GM12878 (cell line): Measurements from ENCODE around the gene OLFML2A. TPM values are rescaled to one million over a fixed set of nuclear protein-coding genes. Genes with fewer than 3 reads are reported as not detected.

Source experiments
- ATAC-seq: fragments of 200-7000 bp; cut with Tn5 transposase; 3 replicates; pipeline ENCODE4 v1.9.1; 2020; ENCODE audit warnings: mild to moderate bottlenecking, moderate library complexity
- Bru-seq: library from RNA; stranded (reverse); fragments of 400-500 nt; gene quantifications from one replicate; lab custom pipeline; 2021; lab: Mats Ljungman, UMichigan
- BruChase-seq, 2 experiments: library from RNA; stranded (reverse); fragments of 400-500 nt; gene quantifications; one replicate each; lab custom pipeline; 2021; lab: Mats Ljungman, UMichigan
- BruUV-seq: library from RNA; stranded (reverse); fragments of 400-500 nt; replicated peaks from 2 replicates; lab custom pipeline; 2021; lab: Mats Ljungman, UMichigan
- CTCF ChIA-PET: fragments of 300-600 bp; sonication (Branson Sonifier 250); formaldehyde crosslinking; extraction: SDS; loops from one replicate; lab custom pipeline; 2021; ENCODE audit warnings: inconsistent platforms; lab: Yijun Ruan, JAX
- POLR2A ChIA-PET: fragments of 350-600 bp; formaldehyde crosslinking; extraction: SDS; loops from one replicate; lab custom pipeline; 2021; ENCODE audit warnings: inconsistent platforms; lab: Charles Lee
- RAD21 ChIA-PET: fragments of 300-600 bp; sonication (Branson Sonifier 250); formaldehyde crosslinking; loops from one replicate; lab custom pipeline; 2023; ENCODE audit warnings: antibody characterized with exemption; ENCODE audit not compliant: unreplicated experiment; lab: Charles Lee
- SMC1A ChIA-PET: fragments of 300-600 bp; sonication (Branson Sonifier 250); formaldehyde crosslinking; loops from one replicate; lab custom pipeline; 2023; ENCODE audit not compliant: unreplicated experiment, uncharacterized antibody; lab: Charles Lee
- DNase-seq: peaks from one replicate; pipeline ENCODE4 v3.0.0-alpha.2; 2011; ENCODE audit warnings: low read depth, low spot score
- FAIRE-seq: peaks from 3 replicates; lab custom pipeline; 2011; peaks lifted over from hg19 to GRCh38; lab: Jason Lieb, UNC
- H2AFZ ChIP-seq: 2 replicates; pipeline ENCODE4 v1.6.0; 2011; ENCODE audit warnings: low read depth, low read length, control low read depth; ENCODE audit not compliant: control insufficient read depth
- H3K27ac ChIP-seq: 2 replicates; pipeline ENCODE4 v1.5.1; 2011; ENCODE audit warnings: control low read depth; ENCODE audit not compliant: control insufficient read depth, insufficient read depth
- H3K27me3 ChIP-seq, 2 experiments: replicated peaks in 1 of 2; 2 replicates each; pipeline versions ENCODE4 v1.6.0 to v1.6.1; 2011; ENCODE audit warnings: low read length in 1 of 2; ENCODE audit not compliant: control insufficient read depth in 2 of 2, insufficient read depth in 2 of 2
- H3K36me3 ChIP-seq, 2 experiments: 2 replicates each; pipeline ENCODE4 v1.5.1; 2011; ENCODE audit warnings: low read length in 1 of 2; ENCODE audit not compliant: control insufficient read depth in 2 of 2, insufficient read depth in 2 of 2
- H3K4me1 ChIP-seq: 2 replicates; pipeline ENCODE4 v1.6.1; 2011; ENCODE audit warnings: mild to moderate bottlenecking, low read length, moderate library complexity, mixed read lengths; ENCODE audit not compliant: control insufficient read depth, insufficient read depth
- H3K4me2 ChIP-seq: 2 replicates; pipeline ENCODE4 v1.6.0; 2011; ENCODE audit warnings: control low read depth; ENCODE audit not compliant: control insufficient read depth, insufficient read depth
- H3K4me3 ChIP-seq: fragments of 200-600 bp; sonication (generic); 2 replicates; pipeline ENCODE4 v1.5.1; 2016
- H3K79me2 ChIP-seq: 2 replicates; pipeline ENCODE4 v1.6.0; 2011; ENCODE audit warnings: low read length; ENCODE audit not compliant: control insufficient read depth, insufficient read depth
- H3K9ac ChIP-seq: 2 replicates; pipeline ENCODE4 v1.8.0; 2011; ENCODE audit warnings: low read length, control low read depth, mixed read lengths; ENCODE audit not compliant: control insufficient read depth, insufficient read depth
- H3K9me3 ChIP-seq: replicated peaks from 3 replicates; pipeline ENCODE4 v1.5.1; 2011; ENCODE audit warnings: mild to moderate bottlenecking, low read length; ENCODE audit not compliant: control insufficient read depth, insufficient read depth
- H4K20me1 ChIP-seq: 2 replicates; pipeline ENCODE4 v1.6.0; 2011; ENCODE audit not compliant: control insufficient read depth, insufficient read depth
- BACH1 ChIP-seq: fragments of 450-650 bp; IDR thresholded peaks from 2 replicates; pipeline ENCODE4 v1.6.1; 2017; ENCODE audit warnings: mild to moderate bottlenecking, borderline replicate concordance
- BHLHE40 ChIP-seq, 2 experiments: fragments of 450-650 bp in 1 of 2; IDR thresholded peaks; 2 replicates each; pipeline ENCODE4 v1.6.1; 2011 to 2017; ENCODE audit warnings: low read depth in 2 of 2, borderline replicate concordance in 1 of 2, improper control_type of control experiment in 1 of 2, low read length in 1 of 2, mild to moderate bottlenecking in 1 of 2
- CBX5 ChIP-seq: sonication (generic); IDR thresholded peaks from 2 replicates; pipeline ENCODE4 v1.6.1; 2016; ENCODE audit warnings: low read depth, moderate library complexity, mild to moderate bottlenecking, inconsistent platforms
- CEBPB ChIP-seq, 2 experiments: fragments of 150-350 bp in 1 of 2; IDR thresholded peaks; 2 replicates each; pipeline ENCODE4 v1.6.1; 2012 to 2014; ENCODE audit warnings: low read depth in 2 of 2, low read length in 2 of 2, borderline replicate concordance in 1 of 2, inconsistent platforms in 1 of 2
- CHD2 ChIP-seq: IDR thresholded peaks from 2 replicates; pipeline ENCODE4 v1.6.1; 2011; ENCODE audit warnings: low read depth, low read length, improper control_type of control experiment, borderline replicate concordance
- EZH2 ChIP-seq: IDR thresholded peaks from 2 replicates; pipeline ENCODE4 v1.6.1; 2012; ENCODE audit warnings: low read depth, mild to moderate bottlenecking, control low read depth, inconsistent platforms, low read length, borderline replicate concordance; ENCODE audit not compliant: control insufficient read depth
- GATAD2B ChIP-seq: fragments of 450-650 bp; conservative IDR thresholded peaks from 2 replicates; pipeline ENCODE4 v1.6.1; 2017; ENCODE audit warnings: low read depth, mild to moderate bottlenecking, moderate library complexity
- HCFC1 ChIP-seq: fragments of 150-350 bp; IDR thresholded peaks from 2 replicates; pipeline ENCODE4 v1.6.1; 2014; ENCODE audit warnings: low read length
- IKZF1 ChIP-seq: fragments of 450-650 bp; conservative IDR thresholded peaks from 2 replicates; pipeline ENCODE4 v1.6.1; 2017; ENCODE audit warnings: antibody characterized with exemption, mild to moderate bottlenecking
- MEF2B ChIP-seq: fragments of 450-650 bp; IDR thresholded peaks from 2 replicates; pipeline ENCODE4 v1.6.1; 2018; ENCODE audit warnings: mild to moderate bottlenecking, moderate library complexity; ENCODE audit not compliant: partially characterized antibody, poor library complexity, severe bottlenecking
- NR2F1 ChIP-seq: fragments of 450-650 bp; conservative IDR thresholded peaks from 2 replicates; pipeline ENCODE4 v1.6.1; 2017; ENCODE audit warnings: mild to moderate bottlenecking
- POLR2AphosphoS5 ChIP-seq: IDR thresholded peaks from 2 replicates; pipeline ENCODE4 v1.6.1; 2011; ENCODE audit warnings: mild to moderate bottlenecking, low read length, inconsistent platforms
- RAD21 ChIP-seq: IDR thresholded peaks from 2 replicates; pipeline ENCODE4 v1.6.1; 2011; ENCODE audit warnings: mild to moderate bottlenecking, low read depth, low read length, moderate library complexity; ENCODE audit not compliant: insufficient read depth
- RBBP5 ChIP-seq: fragments of 200-600 bp; sonication (generic); conservative IDR thresholded peaks from 2 replicates; pipeline ENCODE4 v1.6.1; 2016
- SP1 ChIP-seq: IDR thresholded peaks from one replicate; pipeline ENCODE4 v1.6.1; 2011; ENCODE audit warnings: low read depth, low read length
- SUZ12 ChIP-seq: fragments of 200-600 bp; sonication (generic); IDR thresholded peaks from one replicate; pipeline ENCODE4 v1.6.1; 2018; ENCODE audit warnings: antibody characterized with exemption, mild to moderate bottlenecking; ENCODE audit not compliant: unreplicated experiment
- ZSCAN29 ChIP-seq: fragments of 450-650 bp; IDR thresholded peaks from 2 replicates; pipeline ENCODE4 v1.6.1; 2017; ENCODE audit warnings: mild to moderate bottlenecking, moderate library complexity
- WGBS: methylation state at CpG from one replicate; pipeline ENCODE4 v1.1.6; 2016; ENCODE audit warnings: low lambda C conversion rate; ENCODE audit not compliant: insufficient replicate concordance, insufficient coverage; ENCODE audit errors: missing lambda C conversion rate; 5-methylcytosine and 5-hydroxymethylcytosine counted together
- in situ Hi-C: fragments of 300-500 bp; cut with MboI; formaldehyde crosslinking; loops from 9 replicates; pipeline ENCODE4 v1.14.3; 2018; ENCODE audit warnings: mixed read lengths
- intact Hi-C: fragments of 100-400 bp; cut with micrococcal nuclease; formaldehyde crosslinking; loops from one replicate; pipeline ENCODE4 v1.14.2; 2022; ENCODE audit not compliant: unreplicated experiment
- long read RNA-seq, 2 experiments: library from polyadenylated mRNA; unstranded; transcript quantifications; one replicate each; pipeline ENCODE4 v2.0.0, GENCODE V29; 2019 to 2020
- polyA minus RNA-seq, 3 experiments: library from RNA; depleted of rRNA, polyadenylated mRNA; stranded (reverse); fragments of >200 nt; gene quantifications; 2 replicates each; pipeline ENCODE4 v1.2.3, GENCODE V29; 2011
- polyA plus RNA-seq, 11 experiments: library from polyadenylated mRNA; depleted of rRNA in 4 of 11; unstranded in 6 of 11; stranded (reverse) in 5 of 11; fragments of >200 nt; fragmentation: Nextera tagmentation in 4 of 11; fragmentation: Illumina TruSeq in 1 of 11; extraction: Ambion mirVana in 4 of 11; extraction: Trizol in 1 of 11; gene quantifications; 1 replicate in 1 of 11; 2 replicates in 10 of 11; pipeline versions ENCODE4 v1.2.1 to v1.2.3, GENCODE V29; 2011 to 2016; ENCODE audit warnings: inconsistent platforms in 2 of 11, missing spikeins in 2 of 11, low read depth in 1 of 11
- total RNA-seq, 4 experiments: library from RNA; depleted of rRNA in 3 of 4; stranded (reverse); fragments of >200 nt in 3 of 4; fragmentation: Illumina TruSeq in 1 of 4; extraction: Trizol in 1 of 4; gene quantifications; 2 replicates each; pipeline versions ENCODE4 v1.2.1 to v1.2.3, GENCODE V29; 2013 to 2021
- TF ChIP-seq, protein P1 (sequence below): fragments of 450-650 bp; IDR thresholded peaks from 2 replicates; pipeline ENCODE4 v1.6.1; 2018; ENCODE audit warnings: borderline replicate concordance, mild to moderate bottlenecking; ENCODE audit not compliant: partially characterized antibody

The OLFML2A gene
- total RNA-seq (2013; cell fraction: nucleolus; rRNA removed): 0.34 and 0.56 TPM in 2 replicates
- total RNA-seq (2014; rRNA removed) (0.05 and 0.06 TPM in 2 replicates), total RNA-seq (2014; rRNA removed; fragmentation: Illumina TruSeq; extraction: Trizol) (0.09 and 0.14 TPM in 2 replicates), total RNA-seq (2021) (0.10 and 0.27 TPM in 2 replicates), polyA plus RNA-seq (2011; rRNA removed) (not detected in 2 replicates), polyA plus RNA-seq (2014; fragmentation: Illumina TruSeq; extraction: Trizol) (0.06 and 0.10 TPM in 2 replicates), polyA plus RNA-seq (2014; fragmentation: Nextera tagmentation; extraction: Ambion mirVana) (under 1 TPM in 1 of 2 experiments, not detected in 1; 0.02 TPM), polyA plus RNA-seq (2014; rRNA removed) (0.13 and 0.16 TPM in 2 replicates), polyA plus RNA-seq (2016; fragmentation: Nextera tagmentation; extraction: Ambion mirVana) (not detected), polyA minus RNA-seq (2011; rRNA and poly(A)+ RNA removed) (not detected in 2 replicates), Bru-seq, nascent RNA (percentile 24 among the genes with signal in this experiment), BruChase-seq, experiment 1, labeled RNA remaining after a 6-hour chase (percentile 18 among the genes with signal in this experiment), BruChase-seq, experiment 2, labeled RNA remaining after a 2-hour chase (percentile 13 among the genes with signal in this experiment)
- polyA plus RNA-seq (2011; ENCODE audit: low read depth): 0.05 TPM
- polyA plus RNA-seq (2011; cell fraction: cytosol; rRNA removed): 0.01 and 0.03 TPM in 2 replicates
- 0.03 and 0.04 TPM in 2 replicates for polyA plus RNA-seq (2011; cell fraction: nucleus; rRNA removed)
- polyA plus RNA-seq (2012): 0.12 and 0.22 TPM in 2 replicates
- not detected in 2 replicates for polyA minus RNA-seq (2011; cell fraction: cytosol; rRNA and poly(A)+ RNA removed)
- not detected in 2 replicates for polyA minus RNA-seq (2011; cell fraction: nucleus; rRNA and poly(A)+ RNA removed)
- long read RNA-seq, experiment 1: 0 reads
- long read RNA-seq, experiment 2: 0 reads

GRCh38 chr9:124776954-124777648, at the start of gene OLFML2A:
TSS of gene OLFML2A (plus strand) at chr9:124777133. CDS start at chr9:124777271, 138 bp downstream.
- H2AFZ ChIP-seq: peak within 1 kb of the TSS; percentile 20
- TF ChIP-seq HCFC1 (no peak), ZSCAN29 (no peak), SUZ12 (peak; percentile 56), BACH1 (peak; percentile 36; the same call in 1 of the 2 replicates), SP1 (no peak), MEF2B (no peak), CBX5 (no peak), RBBP5 (no peak), CEBPB (IDR thresholded peaks at IDR 0.05; ENCODE audit: borderline replicate concordance in 1 of 2, low read depth in 2 of 2, low read length in 2 of 2) (no peak), BHLHE40 (IDR thresholded peaks at IDR 0.05; ENCODE audit: borderline replicate concordance in 1 of 2, low read depth in 2 of 2, low read length in 1 of 2) (peak in 1 of 2 experiments; percentile 29; a peak in 1 of 4 replicates), CHD2 (no peak), NR2F1 (0 out of 2 replicates have a peak, but pooled peaks have one; percentile 23), IKZF1 (peak; percentile 59), GATAD2B (peak; percentile 82), EZH2 (no peak), POLR2AphosphoS5 (no peak), RAD21 (peak; percentile 27; the same call in 1 of the 2 replicates)
- TF ChIP-seq, protein P1, sequence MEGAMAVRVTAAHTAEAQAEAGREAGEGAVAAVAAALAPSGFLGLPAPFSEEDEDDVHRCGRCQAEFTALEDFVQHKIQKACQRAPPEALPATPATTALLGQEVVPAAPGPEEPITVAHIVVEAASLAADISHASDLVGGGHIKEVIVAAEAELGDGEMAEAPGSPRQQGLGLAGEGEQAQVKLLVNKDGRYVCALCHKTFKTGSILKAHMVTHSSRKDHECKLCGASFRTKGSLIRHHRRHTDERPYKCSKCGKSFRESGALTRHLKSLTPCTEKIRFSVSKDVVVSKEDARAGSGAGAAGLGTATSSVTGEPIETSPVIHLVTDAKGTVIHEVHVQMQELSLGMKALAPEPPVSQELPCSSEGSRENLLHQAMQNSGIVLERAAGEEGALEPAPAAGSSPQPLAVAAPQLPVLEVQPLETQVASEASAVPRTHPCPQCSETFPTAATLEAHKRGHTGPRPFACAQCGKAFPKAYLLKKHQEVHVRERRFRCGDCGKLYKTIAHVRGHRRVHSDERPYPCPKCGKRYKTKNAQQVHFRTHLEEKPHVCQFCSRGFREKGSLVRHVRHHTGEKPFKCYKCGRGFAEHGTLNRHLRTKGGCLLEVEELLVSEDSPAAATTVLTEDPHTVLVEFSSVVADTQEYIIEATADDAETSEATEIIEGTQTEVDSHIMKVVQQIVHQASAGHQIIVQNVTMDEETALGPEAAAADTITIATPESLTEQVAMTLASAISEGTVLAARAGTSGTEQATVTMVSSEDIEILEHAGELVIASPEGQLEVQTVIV: no peak

More at GRCh38 chr9:124776954-124777648, at the start of gene OLFML2A:
- H4K20me1 ChIP-seq: no peaks in the 10 kb centered on the region
- ChIA-PET RAD21 (interaction anchor here (1.0 to 1.6 kb wide), 5 partner anchors 41 to 152 kb away, joined by 3 to 23 read pairs (median 6); partner anchors contain the start of gene WDR38), CTCF (interaction anchor here (0.9 to 16.1 kb wide), 5 partner anchors 8 to 367 kb away, joined by 3 to 575 read pairs (median 4); partner anchors contain the start of genes ARPC5L, RPL35 and WDR38), POLR2A (interaction anchor here (0.5 to 3.0 kb wide), 2 partner anchors 75 to 379 kb away, joined by 3 to 8 read pairs; partner anchors contain the start of gene WDR38), SMC1A (interaction anchor here (0.6 to 9.9 kb wide), 5 partner anchors 12 to 117 kb away, joined by 3 to 233 read pairs (median 4); partner anchors contain the start of gene WDR38)
- peaks cover 15% of the 10 kb centered on the region for H3K4me1 ChIP-seq
- H3K79me2 ChIP-seq: no peaks in the 10 kb centered on the region
- no peaks in the 10 kb centered on the region for H3K9me3 ChIP-seq
- no peaks in the 10 kb centered on the region for H3K36me3 ChIP-seq
- in situ Hi-C loops (no loop called here), intact Hi-C loops (no loop called here)
- no peak for FAIRE-seq
- no peak for DNase-seq
- H3K27me3 ChIP-seq: peaks cover 5 to 6% of the 10 kb centered on the region in 2 experiments
- peak; percentile 14 for ATAC-seq
- H3K27ac ChIP-seq: no peak within 1 kb of the TSS
- no peak within 1 kb of the TSS for H3K9ac ChIP-seq
- H3K4me3 ChIP-seq: peak within 1 kb of the TSS; percentile 62
- no TSS peak for BruUV-seq
- H3K4me2 ChIP-seq: peak within 1 kb of the TSS; percentile 86
- WGBS: 2% methylated on average over 51 of the region's 87 CpGs
